ENCODE results near the gene MSANTD1.

MSANTD1 gene

GRCh38 chr4:3202836-3203820 is 45.8 kb upstream of the MSANTD1 start:
- TF ChIP-seq CTCF (IDR thresholded peaks at IDR 0.05), result no peak
- H3K9me3 Mint-ChIP-seq, result no peaks in the 10 kb centered on the region
- H3K4me3 Mint-ChIP-seq, result no peak overlapping the region
- peaks cover 33% of the 10 kb centered on the region for H3K36me3 Mint-ChIP-seq (ENCODE audit: low read depth)
- DNase-seq, result no peak
- no peaks in the 10 kb centered on the region for H3K27me3 Mint-ChIP-seq (ENCODE audit: low read depth, poor library complexity)
- H3K27ac Mint-ChIP-seq, result peak overlapping the region; percentile 18
- H3K4me1 Mint-ChIP-seq, result peaks cover 60% of the 10 kb centered on the region

- H3K9me3 Mint-ChIP-seq, result no peaks in the 10 kb centered on the region
- peak overlapping the region; percentile 53 for H3K27ac Mint-ChIP-seq
- H3K27me3 Mint-ChIP-seq (ENCODE audit: low read depth, poor library complexity), result no peaks in the 10 kb centered on the region
- no peak for TF ChIP-seq CTCF (IDR thresholded peaks at IDR 0.05)
- H3K4me3 Mint-ChIP-seq, result no peak overlapping the region
- no peak for DNase-seq
- peaks cover 42% of the 10 kb centered on the region for H3K36me3 Mint-ChIP-seq (ENCODE audit: low read depth)
- H3K4me1 Mint-ChIP-seq, result peaks cover 60% of the 10 kb centered on the region
Measured at GRCh38 chr4:3203971-3204431, 45.0 kb upstream of the MSANTD1 start.

GRCh38 chr4:3205995-3206394 is 43.0 kb upstream of the MSANTD1 start:
- Mint-ChIP-seq H3K27ac (peak overlapping the region; percentile 77), H3K9me3 (no peaks in the 10 kb centered on the region), H3K27me3 (ENCODE audit: low read depth, poor library complexity) (no peaks in the 10 kb centered on the region), H3K4me3 (no peak overlapping the region), H3K4me1 (peaks cover 60% of the 10 kb centered on the region), H3K36me3 (ENCODE audit: low read depth) (peaks cover 58% of the 10 kb centered on the region)
- no peak for TF ChIP-seq CTCF (IDR thresholded peaks at IDR 0.05)
- DNase-seq, result peak; percentile 57

GRCh38 chr4:3206439-3207100 is 42.4 kb upstream of the MSANTD1 start:
- Mint-ChIP-seq H3K27me3 (ENCODE audit: low read depth, poor library complexity) (no peaks in the 10 kb centered on the region), H3K4me3 (no peak overlapping the region), H3K36me3 (ENCODE audit: low read depth) (peaks cover 57% of the 10 kb centered on the region), H3K4me1 (peaks cover 54% of the 10 kb centered on the region), H3K27ac (peak overlapping the region; percentile 77), H3K9me3 (no peaks in the 10 kb centered on the region)
- DNase-seq, result no peak
- TF ChIP-seq CTCF (IDR thresholded peaks at IDR 0.05), result no peak

GRCh38 chr4:3207531-3208037 is 41.4 kb upstream of the MSANTD1 start:
- Mint-ChIP-seq H3K36me3 (ENCODE audit: low read depth) (peaks cover 62% of the 10 kb centered on the region), H3K27me3 (ENCODE audit: low read depth, poor library complexity) (no peaks in the 10 kb centered on the region), H3K4me3 (no peak overlapping the region), H3K9me3 (no peaks in the 10 kb centered on the region), H3K27ac (no peak overlapping the region), H3K4me1 (peaks cover 44% of the 10 kb centered on the region)
- TF ChIP-seq CTCF (IDR thresholded peaks at IDR 0.05), result no peak
- no peak for DNase-seq
